MM.1S (cell line): ENCODE measurements around the gene PREX1.

Experiments used
- DNase-seq: peaks from one replicate; pipeline ENCODE4 v3.0.0-alpha.2; 2015
- H2AFZ ChIP-seq: fragments of 300-600 bp; sonication (generic); 2 replicates; pipeline ENCODE4 v1.6.0; 2016; ENCODE audit warnings: antibody characterized with exemption, low read length
- H3F3A ChIP-seq: fragments of 300-600 bp; sonication (generic); 2 replicates; pipeline ENCODE4 v1.6.1; 2016; ENCODE audit warnings: mild to moderate bottlenecking, antibody characterized with exemption, low read length, moderate library complexity, mixed read lengths; ENCODE audit not compliant: insufficient read depth
- H3K27ac ChIP-seq: fragments of 300-600 bp; sonication (generic); 2 replicates; pipeline ENCODE4 v1.5.1; 2016; ENCODE audit warnings: mild to moderate bottlenecking, low read length
- H3K27me3 ChIP-seq: fragments of 300-600 bp; sonication (generic); replicated peaks from 2 replicates; pipeline ENCODE4 v1.6.0; 2016; ENCODE audit warnings: low read length; ENCODE audit not compliant: insufficient read depth
- H3K36me3 ChIP-seq: fragments of 300-600 bp; sonication (generic); replicated peaks from 2 replicates; pipeline ENCODE4 v1.6.1; 2016; ENCODE audit warnings: mild to moderate bottlenecking, low read length, mixed read lengths; ENCODE audit not compliant: insufficient read depth
- H3K4me1 ChIP-seq: fragments of 300-600 bp; sonication (generic); 2 replicates; pipeline ENCODE4 v1.6.1; 2016; ENCODE audit warnings: low read length, mixed read lengths
- H3K4me2 ChIP-seq: fragments of 300-600 bp; sonication (generic); 2 replicates; pipeline ENCODE4 v1.6.0; 2016; ENCODE audit warnings: low read depth, low read length
- H3K4me3 ChIP-seq: fragments of 300-600 bp; sonication (generic); 2 replicates; pipeline ENCODE4 v1.5.1; 2016; ENCODE audit warnings: low read length, mixed read lengths
- H3K79me2 ChIP-seq: fragments of 300-600 bp; sonication (generic); 2 replicates; pipeline ENCODE4 v1.6.1; 2016; ENCODE audit warnings: mixed run types, low read length, mixed read lengths
- H3K9ac ChIP-seq: fragments of 300-600 bp; sonication (generic); 2 replicates; pipeline ENCODE4 v1.6.1; 2016; ENCODE audit warnings: low read length, mixed read lengths
- H3K9me2 ChIP-seq: fragments of 300-600 bp; sonication (generic); replicated peaks from 2 replicates; pipeline ENCODE4 v1.6.1; 2016; ENCODE audit warnings: mild to moderate bottlenecking, low read length, mixed read lengths; ENCODE audit not compliant: insufficient read depth
- H3K9me3 ChIP-seq: fragments of 300-600 bp; sonication (generic); replicated peaks from 2 replicates; pipeline ENCODE4 v1.6.1; 2016; ENCODE audit warnings: mild to moderate bottlenecking, low read length, mixed read lengths; ENCODE audit not compliant: insufficient read depth
- H4K20me1 ChIP-seq: fragments of 300-600 bp; sonication (generic); 2 replicates; pipeline ENCODE4 v1.6.1; 2016; ENCODE audit warnings: mild to moderate bottlenecking, low read length, moderate library complexity, mixed read lengths; ENCODE audit not compliant: insufficient read depth
- EZH2 ChIP-seq: fragments of 300-600 bp; sonication (generic); optimal IDR thresholded peaks from 2 replicates; pipeline ENCODE3; 2017; ENCODE audit warnings: low read depth, mild to moderate bottlenecking, antibody characterized with exemption, low read length, mixed read lengths
- EZH2phosphoT487 ChIP-seq: fragments of 300-600 bp; sonication (generic); IDR thresholded peaks from 2 replicates; pipeline ENCODE4 v1.6.1; 2018; ENCODE audit warnings: antibody characterized with exemption, low read length
- TF ChIP-seq, protein P1 (sequence below): fragments of 300-600 bp; sonication (generic); IDR thresholded peaks from 2 replicates; pipeline ENCODE4 v1.5.1; 2016; ENCODE audit warnings: antibody characterized with exemption, low read length, mixed read lengths

The PREX1 gene

DNA sequence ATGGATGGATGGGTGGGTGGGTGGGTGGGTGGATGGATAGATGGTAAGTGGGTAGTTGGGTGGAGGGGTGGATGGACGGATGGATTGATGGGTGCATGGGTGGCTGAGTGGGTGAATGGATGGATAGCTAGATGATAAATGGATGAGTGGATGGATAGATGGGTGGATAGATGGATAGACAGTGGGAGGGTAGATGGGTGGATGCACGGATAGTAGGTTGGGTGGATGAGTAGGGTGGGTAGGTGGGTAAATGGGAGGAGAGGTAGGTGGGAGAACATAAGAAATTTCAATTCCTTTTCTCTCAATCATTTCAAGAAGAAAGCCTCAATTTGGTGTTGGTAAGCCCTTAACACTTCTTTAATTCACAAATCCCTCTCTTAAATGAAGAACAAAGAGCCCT is 186.9 kb downstream of the PREX1 start:
- Histone ChIP-seq H3K9me2 (no peaks in the 10 kb centered on the region), H4K20me1 (no peaks in the 10 kb centered on the region), H2AFZ (no peak overlapping the region), H3F3A (no peaks in the 10 kb centered on the region), H3K9me3 (no peaks in the 10 kb centered on the region), H3K36me3 (no peaks in the 10 kb centered on the region), H3K9ac (no peak overlapping the region), H3K27ac (no peak overlapping the region), H3K27me3 (no peaks in the 10 kb centered on the region), H3K4me3 (no peak overlapping the region), H3K79me2 (no peaks in the 10 kb centered on the region), H3K4me2 (no peak overlapping the region), H3K4me1 (no peaks in the 10 kb centered on the region)
- TF ChIP-seq EZH2phosphoT487 (no peak), EZH2 (no peak)
- TF ChIP-seq, protein P1, sequence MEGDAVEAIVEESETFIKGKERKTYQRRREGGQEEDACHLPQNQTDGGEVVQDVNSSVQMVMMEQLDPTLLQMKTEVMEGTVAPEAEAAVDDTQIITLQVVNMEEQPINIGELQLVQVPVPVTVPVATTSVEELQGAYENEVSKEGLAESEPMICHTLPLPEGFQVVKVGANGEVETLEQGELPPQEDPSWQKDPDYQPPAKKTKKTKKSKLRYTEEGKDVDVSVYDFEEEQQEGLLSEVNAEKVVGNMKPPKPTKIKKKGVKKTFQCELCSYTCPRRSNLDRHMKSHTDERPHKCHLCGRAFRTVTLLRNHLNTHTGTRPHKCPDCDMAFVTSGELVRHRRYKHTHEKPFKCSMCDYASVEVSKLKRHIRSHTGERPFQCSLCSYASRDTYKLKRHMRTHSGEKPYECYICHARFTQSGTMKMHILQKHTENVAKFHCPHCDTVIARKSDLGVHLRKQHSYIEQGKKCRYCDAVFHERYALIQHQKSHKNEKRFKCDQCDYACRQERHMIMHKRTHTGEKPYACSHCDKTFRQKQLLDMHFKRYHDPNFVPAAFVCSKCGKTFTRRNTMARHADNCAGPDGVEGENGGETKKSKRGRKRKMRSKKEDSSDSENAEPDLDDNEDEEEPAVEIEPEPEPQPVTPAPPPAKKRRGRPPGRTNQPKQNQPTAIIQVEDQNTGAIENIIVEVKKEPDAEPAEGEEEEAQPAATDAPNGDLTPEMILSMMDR = no peak
- DNase-seq = no peak

DNA sequence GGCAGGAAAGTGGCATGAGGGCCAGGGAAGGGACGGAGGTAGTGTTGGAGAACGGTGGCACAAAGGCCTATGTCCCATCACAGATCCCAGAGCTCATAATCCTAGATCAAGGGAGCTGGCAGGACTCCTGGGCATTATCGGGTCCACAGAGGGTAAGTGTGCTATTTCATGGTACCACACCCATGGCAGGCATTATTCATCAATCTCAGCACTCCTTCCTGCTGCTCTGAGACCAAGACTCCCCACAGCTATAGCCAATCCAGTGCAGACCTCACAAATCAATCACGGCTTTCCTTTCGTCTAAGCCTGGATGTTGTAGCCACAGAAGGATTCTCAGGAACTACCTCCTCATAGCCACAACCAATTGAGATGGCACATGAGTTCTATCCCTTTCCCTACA is 187.9 kb downstream of the PREX1 start:
- H3K36me3 ChIP-seq = no peaks in the 10 kb centered on the region

DNA sequence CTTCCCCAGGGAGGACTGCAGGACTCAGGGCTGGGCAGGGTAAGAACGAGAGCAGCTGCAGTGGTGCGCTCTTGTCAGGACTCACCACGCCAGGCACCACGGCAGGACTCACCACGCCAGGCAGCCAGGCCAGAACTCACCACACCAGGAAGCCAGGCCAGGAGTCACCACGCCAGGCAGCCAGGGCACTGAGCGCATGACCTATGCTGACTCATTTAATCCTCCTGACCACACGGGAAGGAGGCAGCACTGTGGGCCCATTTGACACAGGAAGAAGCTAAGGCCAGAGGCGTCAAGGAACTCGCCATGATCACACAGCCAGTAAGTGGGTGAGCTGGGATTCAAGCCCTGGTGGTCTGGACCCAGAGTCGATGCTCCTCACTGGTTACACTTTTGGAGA is 189.3 kb downstream of the PREX1 start:
- H3K4me2 ChIP-seq = no peak overlapping the region
- no peaks in the 10 kb centered on the region for H3K27me3 ChIP-seq
- no peaks in the 10 kb centered on the region for H3K79me2 ChIP-seq
- TF ChIP-seq EZH2phosphoT487 = no peak
- TF ChIP-seq, protein P1 = no peak
- no peaks in the 10 kb centered on the region for H3K9me3 ChIP-seq
- no peaks in the 10 kb centered on the region for H4K20me1 ChIP-seq
- H3K36me3 ChIP-seq = no peaks in the 10 kb centered on the region
- H3F3A ChIP-seq = no peaks in the 10 kb centered on the region
- H3K9me2 ChIP-seq = no peaks in the 10 kb centered on the region
- no peak overlapping the region for H3K9ac ChIP-seq
- DNase-seq = no peak
- no peak overlapping the region for H3K27ac ChIP-seq
- H3K4me1 ChIP-seq = no peaks in the 10 kb centered on the region
- H3K4me3 ChIP-seq = no peak overlapping the region
- no peak overlapping the region for H2AFZ ChIP-seq

More for the DNA sequence above, 187.9 kb downstream of the PREX1 start:
- no peaks in the 10 kb centered on the region for H4K20me1 ChIP-seq
- H3K9ac ChIP-seq = no peak overlapping the region
- H3K4me2 ChIP-seq = no peak overlapping the region
- no peaks in the 10 kb centered on the region for H3K4me1 ChIP-seq
- H3K79me2 ChIP-seq = no peaks in the 10 kb centered on the region
- DNase-seq = no peak
- no peak overlapping the region for H2AFZ ChIP-seq
- H3K4me3 ChIP-seq = no peak overlapping the region
- no peak overlapping the region for H3K27ac ChIP-seq
- no peaks in the 10 kb centered on the region for H3F3A ChIP-seq
- H3K27me3 ChIP-seq = no peaks in the 10 kb centered on the region
- TF ChIP-seq EZH2 (no peak), EZH2phosphoT487 (no peak)
- TF ChIP-seq, protein P1 = no peak
- H3K9me2 ChIP-seq = no peaks in the 10 kb centered on the region
- no peaks in the 10 kb centered on the region for H3K9me3 ChIP-seq

DNA sequence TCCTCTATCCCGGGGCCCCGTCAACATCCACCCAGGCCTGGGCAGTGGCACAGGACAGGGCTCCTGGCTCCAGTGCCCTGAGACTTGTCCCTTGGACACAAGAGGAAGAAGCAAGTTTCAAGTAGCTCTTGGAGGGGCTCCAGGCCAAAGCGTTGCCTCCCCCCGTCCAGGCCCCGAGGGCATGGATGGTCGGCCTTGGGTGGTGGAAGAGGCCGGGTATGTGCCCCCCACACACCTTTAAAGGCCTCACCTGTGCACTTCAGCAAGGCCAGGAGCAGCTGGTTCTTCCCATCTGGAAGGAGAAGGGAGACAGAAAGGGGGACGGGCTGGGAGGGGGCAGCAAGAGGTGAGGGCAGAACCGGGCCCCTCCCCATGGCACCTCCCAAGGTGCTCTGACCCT is 190.3 kb downstream of the PREX1 start:
- no peak overlapping the region for H3K4me2 ChIP-seq
- no peaks in the 10 kb centered on the region for H4K20me1 ChIP-seq
- H3K9me2 ChIP-seq = no peaks in the 10 kb centered on the region
- no peak for TF ChIP-seq EZH2phosphoT487
- TF ChIP-seq, protein P1 = no peak
- no peak for TF ChIP-seq EZH2
- no peak overlapping the region for H3K27ac ChIP-seq
- no peak for DNase-seq
- H3K4me3 ChIP-seq = no peak overlapping the region
- no peaks in the 10 kb centered on the region for H3K9me3 ChIP-seq
- no peaks in the 10 kb centered on the region for H3K36me3 ChIP-seq
- no peaks in the 10 kb centered on the region for H3K79me2 ChIP-seq
- no peak overlapping the region for H3K9ac ChIP-seq
- H3K27me3 ChIP-seq = no peaks in the 10 kb centered on the region
- H3K4me1 ChIP-seq = no peaks in the 10 kb centered on the region
- H3F3A ChIP-seq = no peaks in the 10 kb centered on the region
- no peak overlapping the region for H2AFZ ChIP-seq
